ELR (cell line): Measurements from ENCODE around the gene CCL1.

Source experiments
- DNase-seq: peaks from one replicate; pipeline ENCODE4 v3.0.0-alpha.2; 2015; ENCODE audit warnings: low read depth

Gene CCL1

DNA sequence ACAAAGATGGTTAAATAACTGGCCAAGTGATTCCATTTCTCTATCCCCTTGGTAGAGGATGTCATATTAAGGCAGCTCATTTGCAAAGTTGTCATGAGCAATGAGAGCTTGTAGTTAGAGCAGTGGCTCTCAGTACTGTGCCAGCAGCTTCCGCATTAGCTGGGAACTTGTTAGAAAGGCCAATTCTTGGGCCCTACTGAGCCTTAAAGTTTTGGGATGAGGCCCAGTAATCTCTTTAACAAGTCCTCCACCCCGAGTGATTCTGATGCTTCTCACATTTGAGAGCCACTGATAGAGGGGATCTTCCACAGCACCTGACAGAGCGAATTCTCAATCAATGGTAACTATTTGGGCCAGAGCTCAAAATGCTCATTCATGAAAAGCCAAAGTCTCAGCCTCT is 20.2 kb upstream of the CCL1 start:
- no peak for DNase-seq

DNA sequence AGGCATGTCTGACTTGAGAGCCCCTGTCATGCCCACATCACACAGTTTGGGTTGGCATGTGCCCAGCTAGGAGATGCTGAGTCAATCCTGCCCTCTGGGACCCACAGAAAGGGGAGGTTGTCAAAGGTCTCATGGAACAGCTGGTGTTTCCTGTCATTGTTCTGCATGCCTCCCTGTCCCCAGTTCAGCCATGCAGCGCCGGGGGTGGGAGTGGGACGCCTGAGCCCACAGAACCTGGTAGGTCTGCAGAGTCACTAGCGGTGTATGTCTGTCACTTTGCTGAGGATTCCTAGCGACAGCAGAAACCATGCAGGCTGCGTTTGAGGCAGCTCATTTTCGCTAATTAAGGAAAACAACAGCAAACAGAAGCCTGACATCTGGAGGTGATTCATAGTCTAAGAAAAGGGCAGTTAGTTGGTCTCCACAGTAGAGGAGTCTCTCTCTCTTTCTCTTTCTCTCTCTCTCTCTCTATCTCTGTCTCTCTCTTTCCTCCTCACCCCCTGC is 19.6 kb upstream of the CCL1 start:
- DNase-seq: no peak

DNA sequence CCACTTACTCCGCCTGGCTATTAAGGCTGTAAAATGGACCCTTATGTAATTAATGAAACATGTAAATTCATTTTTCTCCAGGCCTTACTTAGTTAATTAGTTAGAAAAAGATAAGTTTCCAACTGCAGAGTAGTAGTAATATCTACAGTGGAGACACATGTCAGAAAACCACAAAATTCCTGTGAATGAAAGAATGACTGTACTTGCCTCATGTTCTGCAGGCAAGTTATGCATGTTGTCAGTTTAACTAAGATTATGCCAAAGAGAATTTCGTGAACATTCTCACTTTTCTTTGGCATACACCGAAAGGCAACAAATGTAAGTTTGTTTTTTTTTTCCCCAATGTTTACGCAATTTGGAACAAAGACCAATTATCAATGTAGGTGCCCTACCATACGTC is 16.8 kb upstream of the CCL1 start:
- no peak for DNase-seq

DNA sequence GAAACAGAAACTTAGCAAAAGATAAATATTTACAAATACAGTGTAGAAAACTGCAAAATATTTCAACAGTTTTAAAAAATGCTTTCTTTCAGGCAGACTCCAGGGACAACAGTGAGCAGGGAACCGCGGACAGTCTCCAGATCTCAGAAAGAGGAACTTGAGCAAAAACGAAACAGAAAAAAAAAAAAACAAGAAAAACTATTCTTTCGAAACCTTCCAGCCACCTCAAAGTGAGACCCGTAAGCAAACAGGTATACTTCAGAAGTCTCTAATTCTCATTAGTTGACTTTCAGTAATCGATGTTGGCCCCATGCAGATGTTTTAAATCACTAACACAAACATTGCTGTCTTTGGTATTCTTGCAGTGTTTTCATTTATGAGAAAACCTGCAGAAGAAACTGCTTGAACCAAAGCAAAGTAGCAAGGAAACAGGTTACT is 15.7 kb upstream of the CCL1 start:
- no peak for DNase-seq

DNA sequence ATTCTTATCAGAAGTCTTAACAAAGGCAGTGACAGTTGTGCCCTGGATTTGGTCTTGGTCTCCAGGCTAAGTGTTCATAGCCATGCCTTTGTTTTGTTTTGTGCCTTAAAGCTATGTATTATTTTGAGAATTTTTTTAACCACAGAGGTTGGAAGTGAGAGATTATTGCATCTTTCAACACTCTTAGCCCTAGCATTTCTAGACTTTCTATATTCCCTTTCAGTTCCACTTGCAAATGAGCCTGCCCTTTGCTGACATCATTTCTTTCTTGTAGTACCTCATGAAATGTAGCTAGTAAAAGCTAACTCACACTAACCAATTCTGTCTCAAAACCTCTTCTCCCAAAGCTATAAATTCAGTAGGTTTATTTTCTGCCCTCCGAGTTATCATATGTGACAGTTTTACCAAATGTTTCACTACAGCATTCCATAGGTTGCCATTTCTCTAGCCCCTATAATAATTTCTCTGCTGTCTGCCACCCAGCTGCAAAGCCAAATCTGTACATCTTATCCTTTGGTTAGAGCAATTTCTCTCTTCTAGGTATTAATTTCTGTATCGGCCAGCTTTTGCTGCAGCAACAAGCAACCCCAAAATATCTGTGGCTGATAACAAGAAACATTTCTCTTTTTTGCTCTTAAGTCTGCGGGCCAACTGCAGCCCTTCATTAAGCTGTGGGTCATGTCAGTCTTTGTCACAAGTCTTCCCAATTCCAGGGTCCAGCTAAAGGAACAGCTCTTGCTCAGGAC is 14.2 kb upstream of the CCL1 start:
- DNase-seq: no peak

DNA sequence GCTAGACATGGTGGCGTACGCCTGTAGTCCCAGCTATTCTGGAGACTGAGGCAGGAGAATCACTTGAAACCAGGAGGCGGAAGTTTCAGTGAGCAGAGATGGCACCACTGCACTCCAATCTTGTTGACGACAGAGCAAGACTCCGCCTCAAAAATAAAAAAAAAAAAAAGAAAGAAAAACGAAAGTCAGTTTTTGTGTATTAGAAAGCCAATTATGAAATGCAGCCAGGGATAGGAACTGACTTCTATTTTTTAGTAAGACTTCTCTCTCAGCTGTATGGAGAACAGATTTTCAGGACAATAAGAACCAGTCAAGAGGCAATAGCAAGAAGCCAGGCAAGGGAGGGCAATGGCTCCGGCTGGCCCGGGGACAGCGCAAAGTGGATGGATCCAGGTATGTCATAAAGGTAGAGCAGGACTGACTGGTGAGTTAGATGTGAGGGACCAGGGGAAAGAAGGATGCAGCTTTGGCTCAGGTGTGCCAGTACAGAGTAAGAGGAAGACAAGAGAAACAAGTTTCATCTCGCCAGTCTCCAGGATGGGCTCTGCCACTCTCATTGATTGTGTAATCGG is 12.5 kb upstream of the CCL1 start:
- DNase-seq: no peak

DNA sequence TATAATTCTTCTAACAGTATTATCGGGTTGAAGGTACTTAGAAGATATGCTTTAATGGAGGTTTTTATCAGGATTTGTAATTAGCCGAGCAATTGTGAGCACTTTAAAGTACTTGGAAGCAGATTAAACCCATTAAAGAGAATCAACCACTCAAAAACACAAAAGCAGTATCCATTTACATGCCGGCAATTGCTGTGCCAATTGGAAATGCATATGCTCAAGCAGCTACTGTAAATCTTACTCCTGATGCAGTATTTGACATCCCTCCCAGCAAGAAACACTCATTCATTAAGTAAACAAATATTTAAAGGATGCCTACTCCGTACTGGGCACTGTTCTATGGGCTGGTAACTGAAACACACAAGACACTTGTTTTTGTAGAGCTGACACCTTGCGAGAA is 11.4 kb upstream of the CCL1 start:
- DNase-seq: no peak

DNA sequence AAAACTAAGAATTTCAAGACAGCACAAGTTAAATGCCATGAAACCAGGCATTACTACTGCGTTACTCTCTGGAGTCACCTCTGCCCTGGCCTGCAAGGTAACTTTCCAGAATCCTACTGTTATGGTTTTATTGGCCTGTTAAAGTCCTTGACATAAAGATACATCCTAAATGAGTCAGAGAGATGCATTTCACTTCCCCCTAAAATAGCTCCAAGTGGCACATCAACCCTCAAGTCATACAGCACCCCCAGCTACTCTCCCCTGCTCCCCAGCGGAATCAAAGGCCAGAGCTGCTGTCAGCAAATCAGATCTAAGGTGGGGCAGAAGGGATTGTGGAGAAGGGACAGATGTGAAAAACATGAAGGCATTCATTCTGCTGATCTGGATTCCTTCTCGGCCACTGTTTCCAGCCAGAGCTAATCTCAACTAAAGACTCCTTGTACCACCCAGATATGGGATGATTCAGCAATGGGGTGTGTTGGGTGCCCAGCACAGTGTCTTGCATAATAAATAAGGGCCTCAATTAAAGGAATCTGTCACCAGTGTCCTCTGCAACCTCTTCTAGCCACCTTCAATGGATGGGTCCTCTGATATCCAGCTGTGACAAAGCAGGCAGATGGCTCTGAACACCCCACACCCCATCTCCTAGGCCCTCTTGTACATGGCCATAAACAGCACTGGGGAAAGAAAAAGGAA is 8.5 kb upstream of the CCL1 start:
- no peak for DNase-seq

DNA sequence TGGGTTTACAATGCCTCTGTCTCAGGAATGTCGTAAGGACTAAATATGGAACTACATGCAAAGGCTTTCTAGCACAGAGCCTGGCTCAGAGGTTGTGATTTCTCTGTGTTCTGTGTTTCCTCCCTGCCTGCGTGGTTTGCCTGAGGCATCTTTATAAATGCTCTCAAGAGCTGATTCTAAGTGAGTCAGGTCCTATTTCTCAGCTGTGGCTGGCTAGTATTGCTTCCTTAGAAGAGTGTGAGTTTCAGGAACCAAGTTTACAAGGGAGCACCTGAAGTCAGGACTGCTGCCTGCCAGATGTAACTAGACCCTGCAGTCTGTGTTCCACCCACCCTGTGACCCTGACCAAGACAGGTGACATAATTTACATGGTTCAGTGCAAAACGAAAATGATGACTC is 8.0 kb upstream of the CCL1 start:
- DNase-seq: peak; percentile 1

DNA sequence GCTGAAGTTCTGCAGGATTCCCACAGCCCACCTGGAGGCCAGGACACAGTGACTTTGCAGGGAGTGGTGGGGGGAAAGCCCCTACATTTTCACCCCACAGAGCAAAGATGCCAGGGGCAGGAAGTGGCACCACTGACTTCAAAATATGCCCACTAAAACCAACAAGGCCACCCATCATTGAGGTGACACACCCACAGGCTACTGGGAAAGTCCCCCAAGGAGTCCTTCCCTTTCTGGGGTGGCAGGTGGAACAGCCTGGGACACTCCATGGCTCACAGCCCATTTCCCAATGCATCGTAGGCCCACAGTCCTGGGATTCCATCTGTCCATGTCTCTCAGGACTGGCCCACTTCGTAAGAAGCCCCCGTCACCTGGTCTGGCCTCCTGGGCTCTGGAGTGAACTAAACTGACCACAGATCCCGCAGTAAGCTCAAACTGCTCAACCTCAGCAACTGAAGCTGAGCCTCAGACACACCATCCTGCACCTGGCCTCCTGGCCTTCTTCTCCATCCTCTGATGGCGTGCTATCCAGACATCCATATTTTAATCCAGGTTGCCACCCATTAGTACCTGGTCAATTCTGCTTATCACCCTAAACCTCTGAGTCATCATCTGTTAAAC is 7.5 kb upstream of the CCL1 start:
- no peak for DNase-seq

DNA sequence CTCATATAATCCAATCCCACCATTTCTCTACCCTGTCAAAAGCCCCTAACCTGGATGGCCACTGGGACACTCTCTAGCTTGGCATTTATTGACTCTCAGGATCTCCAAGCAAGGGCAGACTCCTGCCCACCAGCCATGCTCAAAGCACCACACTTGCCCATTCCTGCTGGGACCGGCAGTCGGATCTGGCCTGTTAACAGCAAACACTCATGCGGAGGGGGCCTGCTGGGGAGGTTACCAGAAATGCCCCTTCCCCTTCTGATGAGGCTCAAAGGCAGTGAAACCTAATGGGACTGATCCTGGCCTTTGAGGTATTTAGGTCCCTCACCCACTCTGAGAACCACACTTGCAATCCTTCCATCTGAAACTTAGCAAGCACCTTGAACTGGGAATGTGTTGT is 6.5 kb upstream of the CCL1 start:
- no peak for DNase-seq

DNA sequence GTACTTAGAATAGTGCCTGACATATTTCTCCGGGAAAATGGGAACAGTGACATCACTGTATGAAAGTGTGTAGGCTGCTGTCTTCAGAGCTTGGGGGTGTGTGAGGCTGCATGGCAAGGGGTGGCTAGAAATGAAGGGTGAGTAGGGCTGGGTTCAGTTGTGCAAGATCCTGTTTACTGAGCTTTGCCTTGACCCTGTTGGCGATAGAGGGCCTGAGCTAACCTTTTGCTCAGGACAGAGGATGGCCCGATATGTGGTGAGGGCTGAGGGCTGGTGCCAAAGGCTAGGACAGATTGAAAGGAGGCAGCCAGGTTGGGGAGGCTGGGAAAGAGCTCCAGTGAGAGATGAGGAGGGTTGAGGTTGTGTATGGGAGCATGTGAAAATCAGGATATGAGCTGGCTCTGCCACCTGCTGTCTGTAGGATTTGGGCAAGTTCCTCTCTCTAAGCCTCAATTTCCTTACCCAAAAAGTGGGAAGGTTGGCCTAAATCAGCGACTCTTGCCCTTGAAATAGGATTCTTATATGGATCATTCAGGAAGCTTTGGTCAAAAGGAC is 6.0 kb upstream of the CCL1 start:
- no peak for DNase-seq

DNA sequence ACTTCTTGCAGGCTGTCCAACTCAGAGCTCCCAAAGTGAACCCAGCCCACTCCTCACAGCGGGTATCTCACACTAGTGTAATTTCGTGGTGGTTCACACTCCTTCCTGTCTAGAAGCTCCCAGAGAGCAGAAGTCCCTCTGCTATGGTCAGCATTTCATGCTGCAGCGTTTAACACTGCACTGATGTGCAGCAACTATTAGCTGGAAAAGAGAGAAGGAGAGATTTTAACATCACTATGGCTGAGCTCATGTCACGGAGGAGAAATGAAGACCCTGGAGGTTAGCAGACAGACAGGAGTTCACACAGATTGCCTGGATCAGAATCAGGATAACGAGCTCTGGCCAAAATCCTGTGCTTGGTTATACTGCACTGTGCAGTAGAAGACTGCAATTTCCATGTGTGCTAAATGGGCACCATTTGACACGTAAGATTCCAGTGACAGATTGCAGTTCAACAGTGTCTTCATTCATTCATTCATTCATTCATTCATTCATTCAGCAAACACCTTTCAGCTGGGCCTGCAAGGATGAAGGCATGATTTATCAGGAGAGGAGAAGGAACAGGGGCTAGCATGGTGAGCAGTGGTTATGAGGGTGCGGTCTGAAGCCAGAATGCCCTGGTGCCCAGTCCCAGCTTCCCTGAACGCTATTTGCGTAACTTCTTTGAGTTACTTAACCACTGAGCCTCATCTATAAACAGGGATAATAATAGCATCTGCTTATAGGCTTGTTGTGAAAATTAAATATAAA is 5.3 kb upstream of the CCL1 start:
- no peak for DNase-seq

DNA sequence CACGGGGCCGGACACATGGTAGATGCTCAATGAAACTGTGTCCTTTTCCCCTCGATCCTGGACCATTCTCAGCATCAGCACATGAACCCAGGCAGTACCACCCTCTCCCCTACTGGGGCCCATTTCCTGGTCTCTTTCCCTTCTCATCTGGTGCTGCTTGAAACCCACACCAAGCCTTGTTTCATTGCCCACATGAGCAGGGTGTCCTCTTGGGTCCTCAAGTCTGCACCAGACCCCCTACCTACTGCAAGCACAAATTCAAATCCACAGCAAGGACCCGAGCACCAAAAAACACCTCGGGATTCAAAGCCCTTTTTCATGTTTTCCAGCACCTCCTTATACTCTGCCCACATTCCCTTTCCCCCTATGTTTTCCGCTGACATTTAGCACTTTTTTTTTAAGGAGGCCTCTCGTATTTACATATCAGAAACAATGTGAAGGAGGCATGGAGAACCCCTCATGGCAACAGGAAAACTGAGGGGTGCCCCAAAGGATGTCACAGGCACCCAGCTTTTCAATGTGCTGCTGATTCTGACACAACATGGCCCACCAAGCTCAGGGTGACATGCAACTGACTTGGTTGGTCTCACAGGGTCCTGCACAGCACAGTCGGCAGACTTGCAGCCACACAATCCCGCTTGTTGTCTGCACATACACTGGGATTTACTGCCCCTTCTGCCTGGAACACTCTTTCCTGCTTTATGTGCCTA is 4.6 kb upstream of the CCL1 start:
- DNase-seq: no peak

DNA sequence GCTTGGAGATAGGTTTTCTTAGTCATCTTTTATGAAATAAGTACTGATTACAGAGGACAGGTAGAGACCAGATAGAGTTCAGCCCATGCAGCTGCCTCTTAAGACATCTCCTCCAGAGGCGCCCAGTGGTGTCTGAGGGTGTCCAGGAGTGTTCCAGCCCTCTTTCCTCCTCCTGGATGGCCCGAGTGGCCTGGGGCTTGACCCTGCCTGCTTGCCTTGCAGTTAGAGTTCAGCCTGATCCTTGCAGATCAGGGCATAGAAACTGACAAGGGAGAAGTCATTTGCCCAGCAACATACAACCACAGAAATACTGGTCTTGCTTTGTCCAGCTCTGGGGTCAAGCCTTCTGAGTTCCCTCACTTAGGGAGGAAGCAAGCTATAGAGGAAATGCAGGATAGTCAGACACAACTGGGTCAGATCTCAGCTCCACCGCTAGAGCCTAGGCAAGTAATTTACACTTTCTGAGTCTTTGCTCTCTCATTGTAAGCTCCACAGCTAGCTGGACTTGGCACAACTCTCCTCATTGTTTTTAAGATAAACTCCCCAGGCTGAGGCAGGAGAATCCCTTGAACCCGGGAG is 3.6 kb upstream of the CCL1 start:
- no peak for DNase-seq

DNA sequence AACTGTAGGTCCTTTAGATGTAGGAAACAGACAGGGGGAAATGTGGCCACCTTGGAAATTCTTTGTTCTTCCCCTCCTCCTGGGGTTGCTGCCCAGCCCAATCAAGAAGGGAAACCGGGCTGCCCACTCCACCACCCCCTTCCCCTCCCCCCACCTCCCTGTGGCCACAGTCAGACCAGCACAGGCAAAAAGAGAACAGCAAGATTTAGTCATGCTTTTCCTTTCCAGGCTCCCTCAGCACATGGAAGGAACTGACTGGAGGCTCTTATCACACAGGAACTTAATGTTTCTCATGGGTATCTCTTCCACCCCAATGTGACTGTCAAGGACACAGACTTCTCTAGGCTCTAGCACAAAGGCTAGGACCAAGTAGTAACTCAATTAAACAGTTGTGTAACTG is 3.0 kb upstream of the CCL1 start:
- DNase-seq: no peak

DNA sequence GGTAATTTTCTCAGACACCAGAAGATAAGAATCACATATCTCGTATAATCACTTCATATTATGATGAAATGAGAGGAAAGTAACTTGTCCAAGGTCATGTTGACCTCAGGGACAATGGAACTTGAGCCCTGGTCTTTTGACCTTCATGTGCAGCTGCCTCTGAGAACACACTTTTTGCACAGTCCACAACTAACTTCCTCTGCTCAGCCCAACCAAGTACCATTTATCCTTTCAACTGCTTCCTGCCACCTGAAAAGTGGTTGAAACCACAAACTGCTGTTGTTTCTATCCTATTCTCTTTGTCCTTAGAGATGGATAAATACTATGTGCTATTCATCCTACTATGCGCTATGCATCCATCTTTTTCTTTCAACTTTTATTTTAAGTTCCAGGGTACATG is 2.3 kb upstream of the CCL1 start:
- DNase-seq: no peak

DNA sequence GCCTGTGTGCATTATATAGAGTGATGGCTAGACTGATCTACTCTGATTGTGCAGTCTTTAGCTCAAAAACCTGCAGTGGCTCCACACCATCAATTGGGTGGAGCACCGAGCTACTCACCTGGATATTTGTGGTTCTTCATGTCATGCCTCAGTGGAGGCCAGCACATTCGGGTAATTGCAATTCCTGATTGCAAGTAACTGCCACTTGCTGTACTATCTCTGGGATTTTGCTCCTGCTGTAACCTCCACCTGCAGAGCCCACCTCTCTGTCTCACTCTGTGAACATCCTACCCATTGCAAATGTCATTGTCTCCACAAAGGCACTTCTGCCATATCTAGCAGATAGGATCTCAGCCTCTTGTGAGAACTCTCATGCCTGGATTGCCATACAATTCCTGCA is 1.7 kb upstream of the CCL1 start:
- no peak for DNase-seq

DNA sequence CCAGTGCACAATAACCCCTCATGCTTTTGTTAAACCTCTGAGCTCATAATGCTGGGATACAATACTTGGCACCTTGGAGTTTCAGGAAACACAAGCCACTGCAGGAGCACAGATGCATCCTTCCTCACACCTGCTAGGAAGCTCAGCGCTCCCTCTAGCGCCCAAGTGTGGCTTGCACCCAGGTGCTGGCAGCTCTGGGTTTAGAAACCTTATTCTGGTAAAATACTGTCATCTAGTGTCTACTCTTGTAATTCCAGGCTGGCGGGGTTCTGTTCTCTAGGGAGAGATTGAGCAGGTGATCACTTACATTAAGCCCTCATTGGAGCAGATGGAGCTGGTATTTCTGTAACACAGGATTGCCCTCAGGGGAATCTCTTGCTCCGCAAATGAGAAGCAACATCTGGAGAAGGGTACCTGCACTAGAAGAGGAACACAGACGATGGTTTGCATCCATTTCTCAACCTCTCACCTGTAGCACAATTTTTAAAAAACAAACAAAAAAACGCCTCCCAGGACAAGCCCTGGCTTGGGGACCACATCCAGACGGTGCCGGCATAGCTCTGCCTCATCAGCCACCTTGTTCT is 1.5 kb downstream of the CCL1 start:
- DNase-seq: peak; percentile 65

DNA sequence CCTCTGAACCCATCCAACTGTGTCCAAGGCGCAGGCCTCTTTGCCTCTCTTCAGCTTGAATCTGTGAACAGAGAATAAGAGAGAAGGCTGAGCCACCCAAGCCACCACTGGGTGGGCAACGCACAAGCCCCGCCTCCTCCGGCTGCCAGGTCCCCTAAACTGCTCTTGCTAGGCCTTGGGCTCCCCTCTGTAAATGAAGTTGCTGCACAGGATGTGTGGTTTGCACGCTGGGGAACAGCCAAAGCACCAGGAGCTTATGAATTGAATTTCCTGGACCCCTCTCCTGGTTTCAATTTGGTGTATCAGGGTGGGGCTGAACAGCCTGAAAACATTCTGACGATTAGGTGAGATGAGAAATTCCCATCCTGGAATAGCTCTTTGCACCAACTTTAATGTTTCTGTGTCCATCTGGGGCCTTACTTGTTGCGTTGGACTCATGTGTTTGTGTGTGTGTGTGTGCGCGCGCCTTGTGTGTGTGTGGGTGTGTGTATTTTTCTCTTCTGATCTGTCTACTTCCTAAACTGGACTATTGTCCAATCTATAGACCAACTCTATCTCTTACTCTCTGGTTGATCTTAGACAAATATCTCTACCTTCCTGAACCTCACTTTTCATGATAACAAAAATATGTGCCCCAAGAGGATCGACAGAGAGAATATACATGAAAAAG is 2.3 kb downstream of the CCL1 start:
- no peak for DNase-seq
